ENCODE data around the gene CA12.

CA12 gene

DNA sequence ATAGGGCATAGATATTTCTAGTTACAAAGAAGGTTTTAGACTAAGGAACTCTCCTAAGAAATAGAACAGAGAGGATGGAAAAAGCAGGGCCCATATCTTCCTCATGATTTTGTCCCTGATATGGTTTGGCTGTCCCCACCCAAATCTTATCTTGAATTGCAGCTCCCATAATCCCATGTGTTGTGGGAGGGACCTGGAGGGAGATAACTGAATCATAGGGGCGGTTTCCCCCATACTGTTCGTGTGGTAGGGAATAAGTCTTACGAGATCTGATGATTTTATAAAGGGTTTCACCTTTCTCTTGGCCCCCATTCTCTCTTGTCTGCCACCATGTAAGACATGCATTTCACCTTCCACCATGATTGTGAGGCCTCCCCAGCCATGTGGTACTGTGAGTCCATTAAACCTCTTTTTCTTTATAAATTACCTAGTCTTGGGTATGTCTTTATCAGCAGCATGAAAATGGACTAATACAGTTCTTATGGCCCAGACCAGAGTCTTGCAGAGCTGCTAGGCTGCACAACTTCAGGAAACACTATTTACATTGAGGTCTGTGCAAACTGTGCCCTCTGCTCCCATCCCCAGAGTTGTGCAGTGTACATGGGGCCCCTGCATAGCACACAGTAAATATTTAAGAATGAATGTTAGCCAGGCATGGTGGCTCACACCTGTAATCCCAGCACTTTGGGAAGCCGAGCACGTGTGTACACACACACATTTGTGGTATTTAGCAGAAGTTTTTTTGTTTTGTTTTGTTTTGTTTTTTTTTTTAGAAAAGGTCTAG lies 20.3 kb upstream of the CA12 start:
- DNase-seq = no peak

DNA sequence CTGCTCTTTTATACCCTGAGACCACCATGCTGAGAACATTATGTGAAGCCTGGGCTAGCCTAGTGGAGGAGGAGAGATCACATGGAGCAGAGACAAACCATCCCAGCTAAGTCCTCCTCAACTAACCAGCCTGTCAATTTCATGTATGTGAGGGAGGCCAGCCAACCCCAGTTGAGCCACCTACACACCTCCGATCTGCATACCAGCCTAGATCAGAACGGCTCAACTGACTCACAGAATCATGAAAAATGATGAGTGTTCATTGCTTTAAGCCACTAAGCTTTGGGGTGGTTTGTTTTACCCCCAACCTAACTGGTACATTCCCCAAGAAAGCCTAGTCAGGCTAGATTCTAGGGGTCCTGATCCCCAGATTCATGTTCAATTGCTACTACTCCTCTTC lies 19.4 kb upstream of the CA12 start:
- DNase-seq = no peak

DNA sequence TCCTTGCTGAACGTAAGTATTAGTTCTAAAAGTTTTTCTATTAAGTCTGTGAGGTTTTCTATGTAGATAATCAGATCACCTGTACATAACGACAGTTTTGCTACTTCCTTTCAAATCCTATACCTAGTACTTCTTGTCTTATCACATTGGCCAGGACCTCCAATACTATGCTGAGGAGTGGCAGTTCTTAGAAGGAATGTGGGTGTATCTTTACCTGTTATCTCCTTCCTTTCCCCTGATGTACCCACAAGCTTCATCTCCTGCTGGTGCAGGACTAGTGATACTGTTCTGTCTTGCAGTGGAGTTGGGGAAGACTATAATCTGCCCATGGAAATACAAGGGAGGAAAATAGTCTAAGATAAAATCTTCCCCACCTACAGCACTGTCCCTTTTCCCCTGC lies 16.8 kb upstream of the CA12 start:
- DNase-seq = no peak

GRCh38 chr15:63396152-63396928 lies 14.7 kb upstream of the CA12 start:
- DNase-seq = no peak

DNA sequence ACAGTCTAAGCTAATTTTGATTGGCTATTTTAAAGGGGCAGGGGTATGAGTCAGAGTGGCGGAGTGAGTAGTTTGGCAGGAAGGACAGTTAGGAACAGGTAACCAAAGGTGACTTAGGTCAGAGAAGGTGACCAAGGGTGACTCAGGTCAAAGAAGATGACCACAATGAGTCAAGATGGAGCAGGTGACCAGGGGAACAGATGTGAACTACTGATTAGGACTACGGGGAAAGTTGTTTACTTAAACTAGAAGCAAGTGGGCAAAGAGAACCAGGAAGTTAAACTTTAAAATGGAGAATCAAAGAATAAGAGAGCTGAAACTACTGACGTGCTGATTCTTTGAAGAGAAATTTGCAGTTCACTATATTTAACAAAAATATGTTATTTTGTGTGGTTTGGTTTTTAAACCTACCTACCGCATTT lies 14.1 kb upstream of the CA12 start:
- DNase-seq = no peak

- DNase-seq = no peak
These were observed 10.8 kb upstream of the CA12 start for GRCh38 chr15:63392361-63393009.

- no peak for DNase-seq
These were observed 10.2 kb upstream of the CA12 start for GRCh38 chr15:63391669-63392360.

DNA sequence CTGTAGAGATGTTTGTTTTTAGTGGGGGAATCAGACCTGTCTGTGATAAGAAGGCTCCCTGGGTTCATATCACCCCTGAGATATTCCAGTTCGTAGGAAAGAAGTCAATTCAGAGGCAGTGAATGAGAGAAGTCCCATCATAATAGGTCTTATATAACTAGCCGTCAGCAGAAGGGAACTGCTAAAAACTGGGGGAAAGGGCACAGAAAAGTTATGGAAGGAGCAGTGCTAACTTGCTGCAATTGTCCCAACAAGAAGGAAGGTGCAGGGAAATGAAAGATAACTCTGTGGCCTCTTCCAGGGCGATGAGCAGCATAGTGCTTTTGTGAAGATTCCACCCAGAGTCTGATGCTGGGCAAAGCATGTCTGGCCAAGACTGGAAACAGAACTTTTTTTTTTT lies 9.0 kb upstream of the CA12 start:
- DNase-seq = no peak

DNA sequence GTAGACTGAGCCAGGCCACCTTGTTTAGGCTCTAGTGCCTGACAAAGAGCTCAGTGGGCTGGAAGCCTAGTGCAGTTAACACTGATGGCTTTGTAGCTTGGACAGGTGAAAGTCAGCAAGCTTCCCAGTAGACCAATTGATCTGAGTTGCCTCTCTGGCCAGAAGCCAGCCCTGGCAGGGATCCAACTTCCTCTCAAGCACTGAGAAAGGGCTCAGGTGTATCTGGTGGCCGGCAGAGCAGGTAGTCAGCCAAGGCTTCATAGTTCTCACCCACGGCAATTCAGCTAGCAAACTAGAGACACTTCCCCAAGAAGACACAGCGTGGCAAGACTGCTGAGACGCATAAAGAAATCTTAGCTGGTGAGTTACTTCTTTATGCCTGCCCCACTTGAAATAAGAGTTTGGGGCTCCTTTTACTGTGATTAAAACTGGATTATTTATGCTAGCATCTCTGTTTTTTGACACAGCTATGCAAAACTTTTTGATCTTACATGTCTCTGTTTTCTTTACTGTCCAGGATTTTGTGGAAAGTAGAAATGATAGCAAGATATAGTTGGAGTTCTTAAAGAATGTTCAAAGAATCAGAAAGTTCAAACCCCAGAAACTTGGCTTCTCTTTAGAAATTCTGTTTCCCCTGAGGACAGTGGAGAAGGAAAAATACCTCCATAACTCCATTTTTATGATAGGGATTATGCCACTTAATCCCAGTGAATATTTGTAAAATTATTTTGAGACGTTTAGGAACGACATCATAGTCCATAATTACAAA lies 8.4 kb upstream of the CA12 start:
- no peak for DNase-seq

- no peak for DNase-seq
These were observed 6.9 kb upstream of the CA12 start for GRCh38 chr15:63388511-63388910.

- DNase-seq = no peak
These were observed 6.3 kb upstream of the CA12 start for GRCh38 chr15:63387748-63388493.

DNA sequence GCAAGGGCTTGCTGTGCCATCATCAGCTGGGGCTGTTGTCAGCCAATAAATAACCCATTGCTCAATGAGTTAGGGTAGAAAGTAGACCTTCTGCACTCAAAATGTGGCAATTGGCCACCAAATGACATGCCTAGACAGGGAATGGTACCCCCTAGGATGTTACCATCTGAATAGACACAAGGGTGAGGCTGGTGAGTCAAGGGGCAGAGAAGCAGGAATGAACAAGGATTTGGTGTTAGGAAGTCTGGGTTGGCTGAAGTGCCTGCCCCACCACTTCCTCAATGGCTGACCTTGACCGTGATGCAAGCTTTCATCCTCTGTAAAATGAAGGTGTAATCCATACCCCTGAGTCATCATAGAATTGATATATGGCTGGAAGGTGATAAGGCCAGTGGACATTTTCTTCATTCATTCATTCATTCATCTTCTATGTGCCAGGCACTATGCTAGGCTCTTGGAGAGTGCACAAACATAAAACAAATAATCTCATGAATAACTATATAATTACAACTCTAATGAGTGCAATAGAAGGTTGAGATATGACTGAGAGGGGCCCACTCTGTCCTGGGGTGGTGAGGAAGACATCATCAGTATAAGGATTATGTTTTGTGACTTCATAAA lies 4.4 kb upstream of the CA12 start:
- DNase-seq = no peak

GRCh38 chr15:63384906-63385305 lies 3.3 kb upstream of the CA12 start:
- no peak for DNase-seq

GRCh38 chr15:63382966-63383710 lies 1.5 kb upstream of the CA12 start:
- no peak for DNase-seq

DNA sequence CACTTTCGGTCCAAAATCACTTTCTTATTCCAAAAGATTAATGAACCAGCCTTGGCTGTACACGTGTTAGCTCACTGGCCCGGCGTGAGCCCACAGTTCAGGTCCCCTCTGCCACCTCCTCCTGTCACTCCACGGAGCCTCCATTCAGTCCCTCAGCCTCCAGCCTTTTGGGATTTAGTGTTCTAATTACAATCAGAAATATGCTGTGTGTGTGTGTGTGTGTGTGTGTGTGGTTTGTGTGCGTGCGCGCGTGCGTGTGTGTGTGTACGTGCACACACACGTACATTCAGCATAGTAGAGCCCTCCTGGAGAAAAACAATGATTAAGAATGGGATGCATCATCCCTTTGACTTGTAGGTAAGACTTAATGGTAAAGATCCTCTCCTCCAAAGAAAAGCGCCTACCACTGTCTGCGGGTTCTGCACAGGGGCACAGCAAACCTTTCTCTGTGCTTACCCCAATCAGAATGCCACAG lies 801 bp downstream of the CA12 start:
- peak; percentile 43 for DNase-seq

DNA sequence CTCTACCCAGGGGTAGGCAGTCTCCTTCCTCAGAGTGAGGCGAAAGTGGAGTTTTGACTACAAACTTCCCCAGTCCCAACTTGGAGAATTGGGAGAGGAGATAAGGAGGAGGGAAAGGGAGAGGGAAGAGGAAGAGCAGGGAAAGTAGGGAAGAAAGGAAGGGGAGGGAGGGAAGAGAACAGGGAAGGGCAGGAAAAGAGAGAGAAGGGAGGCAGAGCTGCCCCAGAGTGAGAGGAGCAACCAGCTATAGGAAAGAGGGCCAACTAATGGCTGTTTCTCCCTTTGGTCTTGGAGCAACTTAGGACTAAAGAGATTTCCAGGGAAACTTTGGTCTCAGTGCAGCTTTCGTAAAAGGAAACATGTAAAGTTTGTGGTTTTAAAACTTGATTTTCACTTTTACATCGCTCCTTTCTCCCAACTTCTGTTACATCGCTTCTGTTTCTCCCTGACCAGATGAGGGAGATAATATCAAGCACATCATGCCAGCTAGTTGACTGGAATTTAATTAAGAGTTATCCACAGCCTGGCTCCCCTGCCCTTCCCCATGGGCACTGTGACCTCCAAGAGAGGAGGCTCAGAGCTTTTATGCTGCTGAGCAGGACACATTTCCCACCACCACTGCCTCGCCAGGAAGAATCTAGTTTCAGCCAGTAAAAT lies 1.4 kb downstream of the CA12 start:
- peak; percentile 18 for DNase-seq

DNA sequence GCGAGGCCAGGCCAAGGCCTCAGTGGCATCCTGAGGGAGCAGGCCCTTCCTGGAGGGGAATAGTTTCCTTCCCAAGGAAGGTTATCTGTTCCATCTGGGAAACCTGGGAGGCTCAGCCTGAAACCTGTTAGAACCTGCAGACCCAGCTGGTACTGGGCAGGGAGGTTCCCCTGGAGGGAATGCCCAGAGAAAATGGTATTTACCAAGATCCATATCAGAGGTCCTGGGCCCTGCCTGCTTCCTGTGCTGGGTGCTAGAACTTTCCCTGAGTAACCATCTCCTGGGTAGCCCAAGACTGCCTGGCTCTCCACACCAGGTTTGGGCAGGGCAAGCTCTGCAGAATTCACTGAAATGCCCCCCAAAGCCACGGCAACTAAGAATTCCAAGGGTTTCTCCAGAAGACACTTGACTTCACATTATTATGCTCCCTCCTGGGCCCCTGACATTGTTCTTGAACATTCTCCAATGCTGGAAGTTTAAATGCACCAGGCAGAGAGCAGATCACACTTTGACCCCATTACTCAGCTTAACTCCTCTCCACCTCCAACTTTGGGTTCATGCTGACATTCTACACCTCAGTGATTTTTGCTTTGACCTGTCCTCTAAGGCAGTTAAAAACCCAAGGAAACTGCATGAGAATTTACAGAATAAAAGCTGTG lies 2.0 kb downstream of the CA12 start:
- DNase-seq = no peak

GRCh38 chr15:63378946-63379345 lies 2.7 kb downstream of the CA12 start:
- no peak for DNase-seq

Data from eye (tissue), 1 donor.